Activated CD8-positive, alpha-beta memory T cell treated with anti-CD3 and anti-CD28 coated beads, Interleukin-2, amount 50 U/mL, for 1 hour (primary cell): Measurements from ENCODE around the gene TMEM37.

Experiments used
- DNase-seq: peaks from one replicate; pipeline ENCODE4 v3.0.0-alpha.2; 2020; ENCODE audit errors: extremely low read depth

Gene TMEM37

DNA sequence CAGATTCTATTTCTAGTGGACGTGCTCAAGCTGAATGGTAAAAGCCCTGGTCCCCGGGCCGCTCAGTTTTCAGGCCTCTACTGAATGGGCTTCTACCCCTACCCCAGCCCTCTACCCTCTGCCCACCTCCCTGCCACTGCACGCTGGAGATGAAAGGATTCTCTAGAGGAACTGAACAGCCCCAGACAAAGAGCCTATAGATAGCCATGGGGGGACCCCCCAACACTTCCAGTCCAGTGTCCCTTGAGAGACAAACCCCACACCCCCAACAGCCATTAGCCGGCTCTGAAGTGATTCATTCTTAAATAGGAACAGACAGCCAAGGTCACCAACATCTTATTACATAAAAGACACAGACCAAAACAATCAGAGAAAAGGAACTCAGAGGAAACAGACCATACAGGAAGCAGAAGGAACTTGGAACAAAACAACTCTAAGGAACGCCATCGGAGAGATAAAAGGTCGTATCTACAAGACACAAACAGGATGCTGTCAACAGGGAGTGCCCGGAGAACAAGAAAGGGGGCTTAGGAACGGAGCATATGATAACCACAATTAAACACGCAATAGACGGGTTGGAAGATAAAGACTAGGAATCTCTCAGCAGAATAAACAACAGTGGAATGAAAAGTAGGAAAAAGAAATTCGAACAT lies 23.5 kb downstream of the TMEM37 start:
- no peak for DNase-seq

- DNase-seq, result no peak
These were observed 28.4 kb downstream of the TMEM37 start for GRCh38 chr2:119460076-119460475.

- DNase-seq, result no peak
These were observed 30.2 kb downstream of the TMEM37 start for GRCh38 chr2:119461811-119462210.

DNA sequence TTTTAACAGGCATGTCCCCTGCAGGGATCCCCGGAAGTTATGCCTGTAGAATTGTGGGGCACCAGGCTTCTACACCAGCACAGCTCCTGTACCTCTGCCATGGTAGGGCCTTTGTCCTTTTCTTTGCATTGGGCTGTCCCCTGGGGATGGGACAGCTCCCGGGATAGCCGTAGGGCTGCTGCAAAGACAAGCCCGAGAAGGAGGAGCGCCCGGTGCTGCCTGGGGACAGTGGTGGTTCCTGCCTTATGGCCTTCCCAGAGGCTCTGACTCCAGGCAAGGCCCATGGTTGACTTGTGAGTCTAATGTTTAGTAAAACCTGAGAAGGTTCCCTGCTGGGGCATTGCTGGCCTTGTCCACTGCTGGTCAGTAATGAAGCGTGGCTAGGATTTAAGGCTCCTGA lies 30.9 kb downstream of the TMEM37 start:
- no peak for DNase-seq

DNA sequence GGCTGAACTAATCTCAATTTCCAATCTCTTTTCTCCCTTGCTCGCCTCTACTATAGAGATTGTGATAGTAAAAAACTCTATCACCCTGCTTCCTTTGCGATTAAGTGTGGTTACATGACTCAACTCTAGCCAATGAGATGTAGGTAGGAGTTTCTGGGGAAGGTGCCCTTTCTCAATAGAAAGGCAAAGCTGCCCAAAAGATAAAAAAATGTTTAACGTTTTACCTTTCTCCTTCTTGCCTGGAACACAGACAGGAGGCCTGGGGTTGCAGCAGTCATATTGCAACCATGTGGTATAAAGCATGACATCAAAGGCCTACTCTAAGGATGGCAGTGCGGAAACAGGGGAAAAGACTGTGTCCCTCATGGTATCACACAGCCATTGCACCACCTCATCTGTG lies 31.5 kb downstream of the TMEM37 start:
- DNase-seq, result no peak

DNA sequence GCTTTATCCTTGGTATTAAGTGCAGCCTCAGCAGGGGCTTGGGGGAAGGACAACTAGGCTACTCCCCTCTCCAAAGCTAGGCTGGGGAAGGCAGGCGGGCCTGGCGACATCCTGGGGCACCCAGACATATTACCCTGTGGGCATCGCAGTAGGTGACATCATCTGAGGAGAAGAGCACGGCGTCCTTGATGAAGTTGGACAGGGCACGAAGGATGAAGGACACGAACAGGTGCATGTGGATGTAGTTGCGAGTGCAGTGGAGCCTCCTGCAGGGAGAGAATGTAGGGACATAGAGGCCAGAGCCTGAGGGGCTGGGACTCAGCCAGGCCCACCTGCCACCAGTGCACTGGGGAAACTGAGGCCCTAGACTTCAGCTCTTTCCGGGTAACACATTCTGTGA lies 32.3 kb downstream of the TMEM37 start:
- no peak for DNase-seq

DNA sequence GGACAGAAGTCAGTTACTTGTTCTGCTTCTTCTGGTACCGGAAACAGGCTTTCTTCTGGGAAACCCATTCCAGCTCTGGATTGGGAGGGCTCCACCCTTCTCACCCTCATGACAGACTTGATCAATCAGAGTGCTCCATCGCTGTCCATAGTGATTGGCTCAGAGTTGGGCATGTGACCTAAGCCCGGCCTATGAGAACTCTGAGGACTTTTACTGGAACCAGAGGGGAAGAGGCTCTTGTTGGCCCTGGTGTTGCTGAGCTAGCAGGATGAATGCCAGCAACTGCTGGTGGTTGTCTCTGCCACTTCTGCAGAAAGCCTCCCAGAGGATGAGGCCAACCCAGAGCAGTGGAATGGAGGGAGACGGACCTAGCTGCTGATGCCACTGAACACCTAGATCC lies 33.3 kb downstream of the TMEM37 start:
- DNase-seq, result no peak

GRCh38 chr2:119465687-119466086 lies 34.0 kb downstream of the TMEM37 start:
- no peak for DNase-seq

DNA sequence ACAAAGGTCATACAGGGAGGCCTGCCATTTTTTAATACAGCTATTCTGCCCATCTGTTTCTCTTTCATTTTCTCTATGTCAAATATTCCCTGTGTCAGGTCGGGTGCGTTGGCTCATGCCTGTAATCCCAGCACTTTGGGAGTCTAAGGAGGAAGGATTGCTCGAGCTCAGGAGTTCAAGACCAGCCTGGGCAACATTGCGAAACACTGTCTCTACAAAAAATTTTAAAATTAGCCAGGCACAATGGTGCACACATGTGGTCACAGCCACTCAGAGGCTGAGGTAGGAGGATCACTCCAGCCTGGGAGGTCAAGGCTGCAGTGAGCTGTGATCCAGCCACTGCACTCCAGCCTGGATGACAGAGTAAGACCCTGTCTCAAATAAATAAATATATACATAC lies 34.7 kb downstream of the TMEM37 start:
- no peak for DNase-seq

DNA sequence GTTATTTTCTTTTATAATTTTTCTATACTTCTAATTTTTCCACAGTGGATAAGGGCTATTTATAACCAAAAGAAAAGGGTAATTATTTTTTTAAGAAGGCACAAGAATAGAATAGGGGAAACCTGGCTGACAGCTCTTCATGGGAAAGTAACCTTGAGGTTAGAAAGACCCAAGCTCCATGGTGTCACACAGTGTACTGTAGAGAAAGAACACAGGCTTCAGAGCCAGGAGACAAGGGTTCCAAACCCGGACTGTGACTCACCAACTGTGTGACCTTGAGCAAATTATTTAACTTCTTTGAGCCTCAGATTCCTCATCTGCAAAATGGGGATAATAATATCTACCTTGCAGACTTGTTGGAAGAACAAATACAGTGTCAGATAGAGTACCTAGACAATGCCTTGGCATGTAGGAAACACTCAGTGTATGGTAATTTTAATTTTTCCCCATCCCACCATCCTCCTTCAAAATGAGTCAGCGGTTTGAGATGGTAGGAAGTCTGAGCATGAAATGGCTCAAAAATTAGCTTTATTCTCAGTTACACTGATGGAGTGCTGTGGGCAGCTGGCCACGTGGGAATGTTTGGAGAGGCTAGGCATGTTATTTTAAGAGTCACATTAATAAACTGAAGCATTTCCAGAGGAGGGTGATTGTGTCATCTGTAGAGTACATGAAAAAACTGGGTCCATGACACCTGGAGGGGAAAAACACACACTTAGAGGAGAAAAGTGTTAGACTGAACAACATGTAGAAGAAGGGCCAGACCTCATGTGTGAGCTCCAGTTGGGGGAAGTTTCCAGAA lies 36.7 kb downstream of the TMEM37 start:
- DNase-seq, result no peak

- DNase-seq, result no peak
These were observed 37.5 kb downstream of the TMEM37 start for GRCh38 chr2:119469131-119469530.

DNA sequence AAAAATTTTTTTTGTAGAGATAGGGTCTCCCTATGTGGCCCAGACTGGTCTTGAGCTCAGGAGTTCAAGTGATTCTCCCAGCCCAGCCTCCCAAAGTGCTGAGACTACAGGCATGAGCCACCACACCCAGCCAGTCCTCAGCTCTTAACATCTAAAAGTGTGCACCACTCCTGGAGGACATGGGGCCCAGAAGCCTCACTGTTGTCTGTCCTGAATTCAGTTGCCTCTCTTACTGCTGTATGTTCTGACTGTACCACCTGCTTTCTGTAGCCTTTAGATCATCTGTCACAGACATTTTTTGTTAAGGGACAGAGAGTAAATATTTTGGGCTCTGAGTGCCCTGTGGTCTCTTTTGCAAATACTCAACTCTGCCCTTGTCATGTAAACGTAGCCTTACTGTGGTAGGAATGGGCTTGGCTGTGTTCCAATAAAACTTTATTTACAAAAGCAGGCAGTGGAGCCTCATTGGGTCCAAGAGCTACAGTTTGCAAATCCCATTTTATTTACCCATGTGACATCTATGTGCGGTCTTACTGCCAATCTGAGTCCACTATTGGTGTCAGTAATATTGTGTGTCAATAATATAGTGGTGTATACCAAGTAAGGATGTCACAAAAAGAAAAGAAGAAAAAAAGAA lies 38.1 kb downstream of the TMEM37 start:
- no peak for DNase-seq

- DNase-seq, result no peak
These were observed 41.1 kb downstream of the TMEM37 start for GRCh38 chr2:119472749-119473148.

DNA sequence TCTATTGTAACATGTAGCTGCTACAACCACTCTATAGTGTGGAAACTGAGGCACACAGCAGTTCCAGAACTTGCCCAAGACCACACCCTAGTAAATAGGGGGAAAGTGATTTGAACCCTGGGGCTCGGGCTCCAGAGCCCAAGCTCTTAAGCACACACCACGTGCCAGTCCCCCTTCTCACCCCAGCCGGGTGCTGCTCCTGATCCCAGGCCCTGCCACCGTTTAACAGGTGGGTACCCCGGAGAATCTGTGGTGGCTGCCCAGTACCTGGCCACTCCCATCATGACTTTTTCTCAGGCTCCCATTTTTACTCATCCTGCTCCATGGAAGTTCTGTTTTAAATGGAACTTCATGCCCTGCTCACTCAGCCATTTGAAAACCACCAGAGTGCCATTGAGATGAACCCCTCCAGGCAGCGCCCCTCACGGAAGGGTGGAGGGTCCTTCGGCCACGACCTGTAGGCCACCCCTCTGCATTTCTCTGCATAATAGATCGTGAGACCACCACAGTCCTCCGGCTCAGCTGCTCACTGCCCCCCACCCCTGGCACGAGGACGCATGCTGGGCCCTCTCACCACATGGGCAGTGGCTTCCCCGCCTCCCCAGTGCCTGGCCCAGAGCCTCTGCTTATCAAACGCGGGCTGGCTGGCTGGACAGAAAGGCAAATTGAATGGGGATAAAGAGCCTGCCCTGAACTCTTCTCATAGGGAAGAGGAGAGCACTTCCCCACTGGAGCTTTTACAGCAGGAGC lies 42.1 kb downstream of the TMEM37 start:
- no peak for DNase-seq

- DNase-seq, result no peak
These were observed 42.9 kb downstream of the TMEM37 start for GRCh38 chr2:119474371-119475224.

GRCh38 chr2:119475225-119475856 lies 43.7 kb downstream of the TMEM37 start:
- DNase-seq, result no peak

DNA sequence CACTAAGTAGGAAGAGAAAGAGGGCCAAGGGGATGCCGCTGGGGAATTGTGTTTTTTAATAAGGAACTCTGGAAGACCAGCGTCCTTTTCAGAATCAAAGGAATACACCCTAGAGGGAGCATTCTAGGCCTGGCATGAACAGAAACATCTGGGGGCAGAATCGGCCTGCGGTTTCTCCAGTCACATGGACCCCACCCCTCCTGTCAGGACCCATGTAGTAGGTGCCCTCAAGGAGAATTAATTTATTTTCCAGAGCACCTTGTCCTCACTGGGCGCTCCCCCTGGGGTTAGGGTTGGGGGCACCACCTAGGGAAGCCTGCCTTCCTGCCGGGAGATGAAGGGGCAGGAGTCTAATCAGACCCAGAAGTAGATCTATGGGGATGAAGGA lies 44.2 kb downstream of the TMEM37 start:
- DNase-seq, result no peak

DNA sequence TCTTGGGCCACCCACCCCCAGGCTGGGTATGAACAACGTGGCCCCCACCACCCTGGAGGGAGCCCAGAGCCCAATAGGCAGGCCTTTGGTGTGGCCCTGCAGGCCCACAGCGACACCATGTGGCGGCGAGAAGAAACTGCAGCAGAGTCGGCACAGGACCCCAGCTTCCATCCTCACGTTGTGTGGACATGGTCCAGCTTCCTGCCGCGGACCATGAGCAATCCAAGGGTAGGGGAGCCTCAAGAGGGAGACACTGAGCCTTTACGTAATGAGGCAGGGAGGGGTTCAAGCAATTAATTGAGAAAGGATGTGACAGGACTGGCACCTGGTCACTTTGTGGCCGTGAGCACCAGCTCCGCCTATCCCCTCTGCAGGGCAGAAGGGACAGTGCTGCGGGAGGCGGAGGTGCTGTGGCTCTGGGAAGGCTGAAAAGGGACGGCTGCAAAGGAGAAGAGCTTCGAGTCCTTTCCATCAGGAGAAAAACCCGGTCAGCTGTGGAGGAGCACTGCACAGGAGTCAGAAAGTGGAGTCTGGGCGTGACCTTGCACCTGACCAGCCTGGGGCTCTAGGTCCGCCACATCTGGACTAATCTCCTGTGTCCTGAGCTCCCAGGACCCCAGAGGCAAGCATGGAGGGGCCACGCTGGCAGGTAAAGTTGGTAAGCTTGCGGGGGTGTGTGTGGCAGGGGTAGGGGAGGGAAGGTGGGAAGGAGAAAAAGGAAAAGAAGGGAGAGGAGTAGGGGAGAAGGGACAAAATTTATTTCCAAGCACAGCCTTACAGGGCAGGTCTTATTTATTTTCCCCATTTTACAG lies 44.9 kb downstream of the TMEM37 start:
- no peak for DNase-seq

DNA sequence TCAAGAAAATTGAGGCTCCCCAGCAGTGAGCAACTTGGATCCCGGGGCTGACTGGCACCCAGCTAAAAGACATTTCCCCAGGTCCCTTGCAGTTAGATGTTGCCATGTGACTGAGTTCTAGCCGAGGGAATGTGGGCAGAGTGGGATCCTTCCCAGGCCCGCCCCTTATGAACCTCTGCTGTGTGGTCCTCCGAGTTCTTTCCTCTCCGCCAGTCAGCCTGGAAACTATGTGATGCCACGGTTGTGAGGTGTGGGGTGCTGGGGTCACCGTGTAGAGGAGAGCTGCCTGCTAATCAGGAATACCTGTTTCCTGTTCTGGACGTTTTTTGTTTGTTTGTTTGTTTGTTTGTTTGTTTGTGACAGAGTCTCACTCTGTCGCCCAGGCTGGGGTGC lies 45.5 kb downstream of the TMEM37 start:
- DNase-seq, result no peak
